Glutamatergic neuron (in vitro differentiated cells): ENCODE measurements around the gene SYNGR4. TPM values are rescaled to one million over a fixed set of nuclear protein-coding genes. Genes with fewer than 3 reads are reported as not detected.

Source experiments
- DNase-seq: peaks from one replicate; pipeline ENCODE4 v3.0.0; 2022
- H3K27ac Mint-ChIP-seq: one replicate; pipeline ENCODE4 v1.8.0; 2020; ENCODE audit warnings: mild to moderate bottlenecking, mixed read lengths, inconsistent platforms; ENCODE audit not compliant: unreplicated experiment
- H3K27me3 Mint-ChIP-seq: one replicate; pipeline ENCODE4 v1.8.0; 2020; ENCODE audit warnings: mild to moderate bottlenecking, moderate library complexity, mixed read lengths, inconsistent platforms; ENCODE audit not compliant: unreplicated experiment
- H3K36me3 Mint-ChIP-seq: one replicate; pipeline ENCODE4 v1.8.0; 2020; ENCODE audit warnings: mild to moderate bottlenecking, mixed read lengths, inconsistent platforms; ENCODE audit not compliant: unreplicated experiment
- H3K4me1 Mint-ChIP-seq: one replicate; pipeline ENCODE4 v1.8.0; 2020; ENCODE audit warnings: mild to moderate bottlenecking, low read depth, mixed read lengths, inconsistent platforms; ENCODE audit not compliant: unreplicated experiment
- H3K4me3 Mint-ChIP-seq: one replicate; pipeline ENCODE4 v1.8.0; 2020; ENCODE audit warnings: mild to moderate bottlenecking, mixed read lengths, inconsistent platforms; ENCODE audit not compliant: unreplicated experiment
- H3K9me3 Mint-ChIP-seq: one replicate; pipeline ENCODE4 v1.8.0; 2020; ENCODE audit warnings: mild to moderate bottlenecking, moderate library complexity, mixed read lengths, inconsistent platforms; ENCODE audit not compliant: unreplicated experiment
- total RNA-seq: library from RNA; stranded (reverse); fragmentation: NEBNext Ultra II Directional; extraction: Animal tissue kit (Norgen Biotek cat#: 25700); gene quantifications from one replicate; pipeline ENCODE4 v1.2.1, GENCODE V29; 2021; ENCODE audit not compliant: unreplicated experiment
- TF ChIP-seq, protein P1 (sequence below): fragments of 200-600 bp; sonication (generic); IDR thresholded peaks from one replicate; pipeline ENCODE4 v1.5.0; 2021; ENCODE audit not compliant: partially characterized antibody, unreplicated experiment

Gene SYNGR4
- total RNA-seq, 1 donor from 2014 or later, result not detected

GRCh38 chr19:48355365-48355954 lies 8.7 kb upstream of the SYNGR4 start:
- Mint-ChIP-seq H3K36me3 (no peaks in the 10 kb centered on the region), H3K27ac (no peak overlapping the region), H3K4me1 (peaks cover 2% of the 10 kb centered on the region), H3K9me3 (peaks cover 3% of the 10 kb centered on the region), H3K27me3 (peaks cover 10% of the 10 kb centered on the region), H3K4me3 (no peak overlapping the region)
- no peak for DNase-seq
- TF ChIP-seq, protein P1, sequence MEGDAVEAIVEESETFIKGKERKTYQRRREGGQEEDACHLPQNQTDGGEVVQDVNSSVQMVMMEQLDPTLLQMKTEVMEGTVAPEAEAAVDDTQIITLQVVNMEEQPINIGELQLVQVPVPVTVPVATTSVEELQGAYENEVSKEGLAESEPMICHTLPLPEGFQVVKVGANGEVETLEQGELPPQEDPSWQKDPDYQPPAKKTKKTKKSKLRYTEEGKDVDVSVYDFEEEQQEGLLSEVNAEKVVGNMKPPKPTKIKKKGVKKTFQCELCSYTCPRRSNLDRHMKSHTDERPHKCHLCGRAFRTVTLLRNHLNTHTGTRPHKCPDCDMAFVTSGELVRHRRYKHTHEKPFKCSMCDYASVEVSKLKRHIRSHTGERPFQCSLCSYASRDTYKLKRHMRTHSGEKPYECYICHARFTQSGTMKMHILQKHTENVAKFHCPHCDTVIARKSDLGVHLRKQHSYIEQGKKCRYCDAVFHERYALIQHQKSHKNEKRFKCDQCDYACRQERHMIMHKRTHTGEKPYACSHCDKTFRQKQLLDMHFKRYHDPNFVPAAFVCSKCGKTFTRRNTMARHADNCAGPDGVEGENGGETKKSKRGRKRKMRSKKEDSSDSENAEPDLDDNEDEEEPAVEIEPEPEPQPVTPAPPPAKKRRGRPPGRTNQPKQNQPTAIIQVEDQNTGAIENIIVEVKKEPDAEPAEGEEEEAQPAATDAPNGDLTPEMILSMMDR, result no peak

GRCh38 chr19:48359123-48359522 lies 5.0 kb upstream of the SYNGR4 start:
- H3K9me3 Mint-ChIP-seq, result peaks cover 4% of the 10 kb centered on the region
- DNase-seq, result no peak
- H3K36me3 Mint-ChIP-seq, result no peaks in the 10 kb centered on the region
- peaks cover 4% of the 10 kb centered on the region for H3K27me3 Mint-ChIP-seq
- peaks cover 2% of the 10 kb centered on the region for H3K4me1 Mint-ChIP-seq
- no peak overlapping the region for H3K4me3 Mint-ChIP-seq
- H3K27ac Mint-ChIP-seq, result no peak overlapping the region
- TF ChIP-seq, protein P1, result no peak

- no peak overlapping the region for H3K4me3 Mint-ChIP-seq
- H3K27me3 Mint-ChIP-seq, result peaks cover 4% of the 10 kb centered on the region
- H3K4me1 Mint-ChIP-seq, result no peaks in the 10 kb centered on the region
- H3K36me3 Mint-ChIP-seq, result no peaks in the 10 kb centered on the region
- no peak overlapping the region for H3K27ac Mint-ChIP-seq
- DNase-seq, result no peak
- TF ChIP-seq, protein P1, result no peak
- peaks cover 4% of the 10 kb centered on the region for H3K9me3 Mint-ChIP-seq
Measured at GRCh38 chr19:48361912-48362311, 2.3 kb upstream of the SYNGR4 start.

DNA sequence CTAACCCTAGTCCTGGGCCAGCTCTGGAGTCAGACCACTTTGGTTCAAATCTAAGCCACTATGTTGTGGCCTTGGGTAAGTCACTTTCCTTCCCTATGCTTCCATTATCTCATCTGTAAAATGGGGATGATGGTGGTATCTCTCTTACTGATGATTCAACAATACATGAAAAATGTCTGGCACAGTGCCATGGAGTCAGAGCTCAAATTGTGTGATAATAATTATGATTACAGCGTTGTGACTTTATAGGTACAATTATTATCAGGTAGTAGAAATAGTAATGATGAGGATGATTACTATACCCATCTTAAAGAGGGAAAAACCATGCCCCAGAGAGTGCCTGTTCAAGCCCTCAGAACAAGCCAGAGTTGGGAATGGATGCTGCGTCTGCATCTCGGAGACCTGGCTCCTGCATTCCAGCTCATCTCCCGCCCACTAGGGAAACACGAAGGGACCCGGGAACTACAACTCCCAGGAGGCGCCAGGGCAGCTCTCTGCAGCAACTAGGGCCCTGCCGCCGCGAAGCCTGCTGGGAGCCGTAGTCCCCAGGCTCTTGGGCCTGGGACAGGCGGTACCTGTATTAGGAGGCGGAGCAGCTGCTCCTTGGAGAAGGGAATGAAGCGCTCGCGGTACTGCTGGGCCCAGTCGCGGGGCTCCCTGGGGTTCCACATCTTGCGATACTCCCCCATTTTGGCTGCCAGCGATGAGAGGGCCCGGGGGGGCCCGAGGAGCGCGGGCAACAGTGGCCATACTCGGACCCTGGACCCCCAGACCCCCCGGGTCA lies 1.3 kb upstream of the SYNGR4 start:
- Mint-ChIP-seq H3K27ac (peak overlapping the region; percentile 84), H3K4me3 (peak overlapping the region; percentile 85), H3K36me3 (no peaks in the 10 kb centered on the region), H3K27me3 (peaks cover 4% of the 10 kb centered on the region), H3K9me3 (peaks cover 4% of the 10 kb centered on the region), H3K4me1 (peaks cover under 1% of the 10 kb centered on the region)
- peak; percentile 95 for DNase-seq
- TF ChIP-seq, protein P1, result no peak

DNA sequence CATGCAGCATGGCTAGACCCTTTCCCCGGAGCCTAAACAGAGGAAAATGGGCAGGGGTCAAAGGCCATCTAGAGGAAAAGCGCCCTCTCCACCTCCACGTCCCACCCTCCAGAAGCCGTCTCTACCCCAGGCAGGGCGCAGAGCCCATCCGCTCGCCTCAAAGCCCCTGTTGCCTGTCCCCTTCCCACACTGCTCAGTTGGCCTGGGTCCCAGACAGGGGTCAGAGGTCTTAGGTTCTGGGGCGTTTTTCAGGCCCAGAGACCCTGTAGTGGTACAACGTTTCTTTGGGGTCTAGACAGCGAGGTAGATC lies 712 bp upstream of the SYNGR4 start:
- Mint-ChIP-seq H3K27ac (peak overlapping the region; percentile 84), H3K36me3 (no peaks in the 10 kb centered on the region), H3K9me3 (peaks cover 4% of the 10 kb centered on the region), H3K4me3 (peak overlapping the region; percentile 85), H3K4me1 (peaks cover 3% of the 10 kb centered on the region), H3K27me3 (peaks cover 4% of the 10 kb centered on the region)
- DNase-seq, result no peak
- TF ChIP-seq, protein P1, result no peak
